Spinal cord (tissue), 10 donors: Measurements from ENCODE around the gene DHRS3. TPM values are rescaled to one million over a fixed set of nuclear protein-coding genes. Genes with fewer than 3 reads are reported as not detected.
A peak's percentile ranks its signal among the peaks of the same experiment; 100 is the strongest.

ENCODE experiments used
- DNase-seq, 6 donors: peaks; one replicate each; pipeline versions ENCODE4 v3.0.0 to v3.0.0-alpha.2; 2013 to 2015; ENCODE audit warnings: low spot score in 6 of 6, low read depth in 4 of 6
- H3K27ac ChIP-seq: one replicate; pipeline ENCODE4 v1.5.1; 2013; ENCODE audit warnings: low read depth, low read length, control low read depth
- H3K27me3 ChIP-seq: one replicate; pipeline ENCODE4 v1.6.1; 2013; ENCODE audit warnings: low read length; ENCODE audit not compliant: control insufficient read depth, insufficient read depth
- H3K36me3 ChIP-seq: one replicate; pipeline ENCODE4 v1.6.1; 2013; ENCODE audit warnings: low read length; ENCODE audit not compliant: control insufficient read depth, insufficient read depth
- H3K4me1 ChIP-seq: one replicate; pipeline ENCODE4 v1.6.1; 2013; ENCODE audit warnings: low read length; ENCODE audit not compliant: control insufficient read depth, insufficient read depth
- H3K4me3 ChIP-seq: one replicate; pipeline ENCODE4 v1.5.1; 2013; ENCODE audit warnings: low read depth, low read length, control low read depth
- H3K9me3 ChIP-seq: one replicate; pipeline ENCODE4 v1.6.1; 2013; ENCODE audit warnings: low read length; ENCODE audit not compliant: control insufficient read depth, insufficient read depth
- WGBS: methylation state at CpG from one replicate; pipeline ENCODE4 v1.1.5; 2013; ENCODE audit warnings: missing lambda C conversion rate; ENCODE audit not compliant: insufficient coverage; 5-methylcytosine and 5-hydroxymethylcytosine counted together
- polyA plus RNA-seq, 2 donors: library from polyadenylated mRNA; unstranded; fragments of 120-200 nt; gene quantifications; one replicate each; pipeline ENCODE4 v1.2.1, GENCODE V29; 2013; ENCODE audit not compliant: insufficient read length in 2 of 2
- total RNA-seq, 2 donors: library from RNA; depleted of rRNA in 1 of 2; stranded (reverse); fragments of 120-200 nt in 1 of 2; fragments of >200 nt in 1 of 2; gene quantifications; one replicate each; pipeline versions ENCODE4 v1.2.3 to v1.2.4, GENCODE V29; 2013 to 2014
- donor health status: healthy.

Gene DHRS3
- total and polyA plus RNA-seq, 4 donors: 22.1 to 160 (median 73.3) TPM

GRCh38 chr1:12537294-12537693 lies 80.7 kb downstream of the DHRS3 start:
- H3K4me1 ChIP-seq: peaks cover 35% of the 10 kb centered on the region
- DNase-seq: no peak
- H3K27me3 ChIP-seq: no peaks in the 10 kb centered on the region
- 92% methylated on average over 2 of the region's 4 CpGs for WGBS
- H3K27ac ChIP-seq: peak overlapping the region; percentile 11
- H3K36me3 ChIP-seq: no peaks in the 10 kb centered on the region
- peaks cover 4% of the 10 kb centered on the region for H3K9me3 ChIP-seq
- H3K4me3 ChIP-seq: no peak overlapping the region

GRCh38 chr1:12536023-12536639 lies 81.9 kb downstream of the DHRS3 start:
- DNase-seq: no peak
- WGBS: no CpG with 5 or more reads among the region's 1 CpG
- peaks cover 4% of the 10 kb centered on the region for H3K9me3 ChIP-seq
- H3K4me1 ChIP-seq: peaks cover 23% of the 10 kb centered on the region
- no peak overlapping the region for H3K27ac ChIP-seq
- H3K27me3 ChIP-seq: no peaks in the 10 kb centered on the region
- H3K36me3 ChIP-seq: no peaks in the 10 kb centered on the region
- no peak overlapping the region for H3K4me3 ChIP-seq

- peaks cover 4% of the 10 kb centered on the region for H3K9me3 ChIP-seq
- H3K4me1 ChIP-seq: no peaks in the 10 kb centered on the region
- DNase-seq: no peak
- 91% methylated on average over 18 of the region's 19 CpGs for WGBS
- H3K27me3 ChIP-seq: no peaks in the 10 kb centered on the region
- no peaks in the 10 kb centered on the region for H3K36me3 ChIP-seq
- no peak overlapping the region for H3K27ac ChIP-seq
- H3K4me3 ChIP-seq: no peak overlapping the region
Observed at GRCh38 chr1:12532405-12533315, 85.3 kb downstream of the DHRS3 start.

GRCh38 chr1:12531179-12531499 lies 86.9 kb downstream of the DHRS3 start:
- no peaks in the 10 kb centered on the region for H3K27me3 ChIP-seq
- no peaks in the 10 kb centered on the region for H3K4me1 ChIP-seq
- no peaks in the 10 kb centered on the region for H3K9me3 ChIP-seq
- no peaks in the 10 kb centered on the region for H3K36me3 ChIP-seq
- no peak for DNase-seq
- WGBS: no CpG with 5 or more reads among the region's 1 CpG
- no peak overlapping the region for H3K4me3 ChIP-seq
- no peak overlapping the region for H3K27ac ChIP-seq

- H3K4me3 ChIP-seq: no peak overlapping the region
Observed at GRCh38 chr1:12530462-12531178, 87.4 kb downstream of the DHRS3 start.

GRCh38 chr1:12529640-12530174 lies 88.3 kb downstream of the DHRS3 start:
- H3K4me3 ChIP-seq: no peak overlapping the region
- WGBS: no CpG with 5 or more reads among the region's 3 CpGs
- no peaks in the 10 kb centered on the region for H3K36me3 ChIP-seq
- H3K9me3 ChIP-seq: no peaks in the 10 kb centered on the region
- no peak overlapping the region for H3K27ac ChIP-seq
- DNase-seq: no peak
- H3K4me1 ChIP-seq: peaks cover 7% of the 10 kb centered on the region
- no peaks in the 10 kb centered on the region for H3K27me3 ChIP-seq

More at GRCh38 chr1:12530462-12531178, 87.4 kb downstream of the DHRS3 start:
- Histone ChIP-seq H3K27me3 (no peaks in the 10 kb centered on the region), H3K4me1 (peaks cover 2% of the 10 kb centered on the region), H3K9me3 (no peaks in the 10 kb centered on the region), H3K36me3 (no peaks in the 10 kb centered on the region), H3K27ac (no peak overlapping the region)
- no peak for DNase-seq
- WGBS: 90% methylated on average over 2 of the region's 11 CpGs

GRCh38 chr1:12528021-12528852 lies 89.8 kb downstream of the DHRS3 start:
- H3K4me3 ChIP-seq: no peak overlapping the region
- no peaks in the 10 kb centered on the region for H3K36me3 ChIP-seq
- WGBS: 87% methylated on average over 23 of the region's 24 CpGs
- no peaks in the 10 kb centered on the region for H3K27me3 ChIP-seq
- H3K4me1 ChIP-seq: peaks cover 7% of the 10 kb centered on the region
- H3K27ac ChIP-seq: no peak overlapping the region
- no peaks in the 10 kb centered on the region for H3K9me3 ChIP-seq
- no peak for DNase-seq

- no peaks in the 10 kb centered on the region for H3K9me3 ChIP-seq
- no peak overlapping the region for H3K4me3 ChIP-seq
- H3K27ac ChIP-seq: no peak overlapping the region
- DNase-seq: no peak
- WGBS: 98% methylated on average over 13 of the region's 16 CpGs
- H3K36me3 ChIP-seq: no peaks in the 10 kb centered on the region
- H3K27me3 ChIP-seq: no peaks in the 10 kb centered on the region
- peaks cover 7% of the 10 kb centered on the region for H3K4me1 ChIP-seq
Observed at GRCh38 chr1:12527564-12527963, 90.4 kb downstream of the DHRS3 start.
